Stimulated activated CD4-positive, alpha-beta T cell treated with anti-CD3 and anti-CD28 coated beads, Interleukin-4, amount 100 ng/mL, for 1 hour (primary cell): Measurements from ENCODE around the gene IRAK1BP1.
"Not testable (repeated sequence)": the region's sequence is repeated elsewhere in the genome, so short reads cannot be mapped to it uniquely, and the experiment has no call there.

ENCODE experiments used
- DNase-seq: peaks from one replicate; pipeline ENCODE4 v3.0.0-alpha.2; 2020

IRAK1BP1 gene

DNA sequence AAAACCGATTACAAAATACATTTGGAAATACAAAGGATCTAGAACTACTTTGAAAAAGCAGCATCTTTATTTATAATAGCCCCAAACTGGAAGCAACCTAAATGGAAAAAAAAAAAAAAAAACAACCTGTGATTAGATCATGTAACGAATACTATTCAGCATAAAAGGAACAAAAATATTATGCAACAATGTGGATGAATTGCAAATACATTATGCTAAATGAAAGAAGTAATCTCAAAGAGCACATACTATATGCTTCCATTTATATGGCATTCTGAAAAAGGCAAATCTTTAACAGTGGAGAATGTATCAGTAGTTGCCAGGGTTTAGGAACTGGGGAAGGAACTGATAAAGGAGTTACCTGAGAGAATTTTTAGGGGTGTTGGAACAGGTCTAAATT lies 28.9 kb downstream of the IRAK1BP1 start:
- DNase-seq: no peak

DNA sequence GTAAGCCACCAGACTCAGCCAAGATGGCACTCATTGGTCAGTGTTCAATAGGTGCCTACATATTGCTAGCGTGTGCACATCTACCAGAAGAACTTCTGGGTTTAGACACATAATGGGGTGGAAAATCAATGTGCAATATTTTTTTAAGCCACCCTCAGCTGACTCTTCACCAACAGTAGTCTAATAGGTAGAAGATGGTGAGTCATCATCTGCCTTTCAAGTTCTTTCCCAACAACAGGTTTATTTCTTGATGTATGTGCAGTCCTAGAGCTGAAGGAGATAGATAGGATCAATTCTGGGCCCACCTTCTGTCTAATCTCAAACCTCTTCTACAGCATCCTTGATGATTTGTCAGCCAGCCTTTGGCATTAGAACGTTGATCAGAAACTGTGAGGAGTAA lies 41.3 kb downstream of the IRAK1BP1 start:
- no peak for DNase-seq

- DNase-seq: no peak
These were observed 42.0 kb downstream of the IRAK1BP1 start for GRCh38 chr6:78909391-78909790.

- no peak for DNase-seq
These were observed 42.7 kb downstream of the IRAK1BP1 start for GRCh38 chr6:78910010-78910409.

GRCh38 chr6:78910591-78911171 lies 43.3 kb downstream of the IRAK1BP1 start:
- DNase-seq: no peak

DNA sequence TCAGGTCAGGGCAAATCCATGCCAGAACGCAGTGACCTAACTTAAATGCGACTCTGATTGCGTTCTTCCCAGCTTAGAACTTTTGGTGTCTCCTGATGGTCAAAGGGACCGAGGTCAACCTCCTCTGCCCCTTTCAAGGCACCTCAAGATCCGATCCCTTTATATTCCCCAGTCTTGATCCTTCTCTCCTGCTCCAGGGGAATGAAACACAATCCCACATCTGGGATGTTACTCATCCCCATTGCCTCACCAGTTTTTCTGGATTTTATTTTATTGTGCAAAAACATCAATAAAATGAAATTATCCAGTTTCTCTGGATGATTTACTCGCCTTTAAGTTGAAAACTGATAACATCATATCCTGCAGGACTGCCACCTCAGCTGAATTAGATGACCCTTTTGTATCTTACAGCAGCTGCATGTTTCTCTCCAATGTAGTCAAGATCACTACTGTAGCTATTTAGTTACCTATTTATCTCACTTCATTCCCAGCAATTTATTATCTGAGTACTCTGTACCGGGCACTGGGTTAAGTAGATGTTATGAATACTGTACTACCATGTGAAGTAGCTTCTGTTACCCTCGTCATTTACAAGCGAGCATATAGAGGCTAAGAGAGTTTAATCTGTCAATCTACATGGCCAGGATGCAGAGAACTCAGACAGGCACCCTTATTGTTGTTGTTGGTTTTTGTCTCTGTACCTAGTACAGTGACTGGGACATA lies 44.0 kb downstream of the IRAK1BP1 start:
- DNase-seq: no peak

GRCh38 chr6:78916411-78916810 lies 49.1 kb downstream of the IRAK1BP1 start:
- no peak for DNase-seq

DNA sequence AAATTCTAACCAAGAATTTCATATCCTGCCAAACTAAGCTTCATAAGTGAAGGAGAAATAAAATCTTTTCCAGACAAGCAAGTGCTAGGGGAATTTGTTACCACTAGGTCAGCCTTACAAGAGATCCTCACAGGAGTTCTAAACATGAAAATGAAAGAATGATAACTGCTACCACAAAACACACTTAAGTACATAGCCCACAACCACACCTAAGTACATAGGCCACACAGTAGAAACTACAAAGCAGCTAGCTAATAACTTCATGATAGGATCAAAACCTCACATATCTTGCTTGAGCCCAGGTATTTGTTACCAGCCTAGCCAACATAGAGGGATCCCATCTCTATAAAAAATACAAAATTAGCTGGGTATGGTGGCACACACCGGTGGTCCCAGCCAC lies 50.4 kb downstream of the IRAK1BP1 start:
- DNase-seq: no peak

- not testable (repeated sequence) for DNase-seq
These were observed 53.8 kb downstream of the IRAK1BP1 start for GRCh38 chr6:78921168-78921567.

GRCh38 chr6:78925317-78925716 lies 58.0 kb downstream of the IRAK1BP1 start:
- DNase-seq: no peak

DNA sequence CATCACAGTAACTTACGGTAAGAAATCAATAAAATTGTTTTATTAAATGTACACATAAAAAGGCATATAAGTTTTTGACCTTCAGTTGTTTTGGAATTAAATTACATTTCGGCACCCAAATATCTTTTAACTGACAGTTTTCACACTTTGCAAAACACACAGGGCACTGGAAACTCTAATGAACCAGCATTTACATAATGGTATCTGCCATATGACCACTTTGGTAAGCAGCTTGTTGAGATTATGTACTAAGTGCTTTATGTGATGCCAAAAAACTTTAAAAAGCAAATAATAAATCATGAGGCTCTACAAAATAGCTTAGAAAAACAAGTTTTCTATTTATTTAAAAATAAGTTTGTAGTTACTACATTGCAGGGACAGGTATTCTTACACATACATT lies 68.2 kb downstream of the IRAK1BP1 start:
- no peak for DNase-seq

DNA sequence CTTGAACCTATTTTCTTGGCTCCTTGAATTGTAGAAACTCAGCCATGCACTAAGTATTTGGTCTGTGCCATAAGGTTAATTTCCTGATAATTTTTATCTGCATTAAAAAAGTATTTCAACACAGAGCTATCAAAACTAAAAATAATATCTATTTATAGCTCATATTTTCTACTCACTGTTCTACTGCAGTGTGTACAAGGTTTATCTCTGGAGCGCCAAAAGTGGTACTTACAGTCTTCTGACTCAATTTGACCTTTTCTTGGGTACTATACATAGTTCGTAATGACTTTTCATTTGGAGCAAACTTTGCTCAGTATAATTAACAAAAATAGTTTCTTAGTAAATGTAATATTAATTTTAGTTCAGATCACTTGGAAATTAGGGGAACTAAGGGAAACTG lies 69.2 kb downstream of the IRAK1BP1 start:
- no peak for DNase-seq

- DNase-seq: no peak
These were observed 75.1 kb downstream of the IRAK1BP1 start for GRCh38 chr6:78942446-78942845.

- DNase-seq: no peak
These were observed 80.2 kb downstream of the IRAK1BP1 start for GRCh38 chr6:78947529-78947928.

DNA sequence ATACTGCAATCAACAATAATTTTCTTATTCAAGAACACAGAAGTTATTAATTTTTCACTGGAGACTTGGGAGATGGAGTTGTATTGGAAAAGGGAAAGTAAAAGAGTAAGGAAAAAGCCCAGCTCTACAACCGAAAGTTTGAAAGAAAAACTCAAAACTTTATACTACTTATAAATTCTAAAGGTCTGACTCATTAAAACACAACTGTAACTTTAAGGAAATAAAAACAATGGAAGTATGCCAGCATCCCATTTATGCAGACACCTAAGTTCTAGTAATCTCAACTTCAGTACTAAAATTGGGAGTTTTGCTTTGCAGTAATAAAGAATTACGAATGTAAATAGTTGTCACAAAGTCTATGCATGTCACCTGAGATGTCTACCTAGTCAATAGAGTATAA lies 80.6 kb downstream of the IRAK1BP1 start:
- no peak for DNase-seq

DNA sequence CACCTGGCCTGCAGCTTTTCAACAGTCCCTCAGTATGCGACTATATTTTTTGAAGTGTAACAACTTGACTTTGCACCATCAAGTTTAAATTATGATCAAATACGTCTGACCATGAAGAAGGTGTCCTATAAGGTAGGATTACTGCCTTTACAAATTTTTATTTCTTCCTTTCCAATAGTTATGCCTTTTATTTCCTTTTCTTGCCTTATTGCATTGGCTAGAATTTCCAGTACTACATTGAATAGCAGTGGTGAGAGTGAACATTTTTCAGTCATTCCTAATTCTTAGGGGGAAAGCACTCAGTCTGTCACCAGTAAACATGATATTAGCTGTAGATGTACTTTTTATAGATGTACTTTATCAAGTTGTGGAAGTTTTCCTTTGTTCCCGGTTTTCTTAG lies 81.4 kb downstream of the IRAK1BP1 start:
- DNase-seq: no peak

GRCh38 chr6:78952362-78952761 lies 85.0 kb downstream of the IRAK1BP1 start:
- DNase-seq: no peak
